COLO668 (cell line): ENCODE results near the gene ITPRID1.

Experiments
- DNase-seq: peaks from one replicate; lab custom pipeline; 2025; ENCODE audit not compliant: unreplicated experiment; lab: John Stamatoyannopoulos, UW

Gene ITPRID1

DNA sequence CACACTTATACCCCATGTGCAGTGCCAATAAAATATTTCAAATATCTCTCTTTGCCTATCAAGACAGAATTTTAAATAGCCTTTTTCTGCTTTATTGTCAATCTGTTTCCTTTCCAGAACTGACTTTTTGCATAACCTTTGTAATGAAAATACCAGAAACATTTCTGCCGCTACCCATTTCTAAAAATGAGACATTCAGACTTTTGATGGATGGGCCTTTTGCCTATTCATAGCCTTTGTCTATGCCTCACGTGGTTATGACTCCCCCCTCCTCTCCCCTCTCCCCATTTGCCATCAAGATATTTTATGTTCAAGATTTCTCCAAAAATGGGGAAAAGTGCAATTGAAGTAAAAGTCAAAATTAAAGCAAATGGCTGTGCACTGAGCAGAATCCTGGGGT, 179.0 kb downstream of the ITPRID1 start:
- DNase-seq, result no peak

DNA sequence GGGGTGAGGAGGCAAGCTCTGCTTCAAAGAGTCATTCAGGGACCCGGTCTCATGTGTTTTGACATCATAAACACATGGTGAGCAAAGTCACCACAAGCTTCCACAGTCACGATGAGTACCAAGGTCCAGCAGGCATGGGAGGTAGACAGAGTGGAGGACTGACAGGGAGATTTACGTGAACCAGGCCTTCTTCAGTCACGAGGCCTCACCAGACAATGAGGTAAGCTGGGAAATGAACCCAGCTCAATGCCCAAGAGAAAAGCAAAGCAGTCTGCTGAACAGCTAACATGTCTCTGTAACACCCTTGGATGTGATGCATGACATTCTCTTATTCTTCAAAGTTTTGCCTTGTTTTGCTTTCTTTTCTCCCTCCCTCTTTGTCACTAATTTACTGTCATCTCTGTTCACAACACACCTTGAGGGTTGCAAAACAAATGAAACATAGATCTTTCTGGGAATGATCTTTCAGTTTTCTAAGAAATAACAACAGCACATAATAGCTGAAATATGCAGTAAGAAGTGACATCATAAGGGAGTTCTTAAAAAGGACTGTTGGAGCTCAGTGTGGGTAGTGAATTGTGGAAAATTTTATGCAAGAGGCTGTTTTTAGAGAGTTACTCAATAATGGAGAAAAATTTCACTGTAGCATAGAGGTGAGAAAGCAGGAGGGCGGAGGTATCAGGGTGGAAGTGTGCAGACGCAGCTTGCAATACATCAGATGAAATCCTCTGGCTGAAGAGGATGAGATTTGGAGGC, 182.1 kb downstream of the ITPRID1 start:
- no peak for DNase-seq

DNA sequence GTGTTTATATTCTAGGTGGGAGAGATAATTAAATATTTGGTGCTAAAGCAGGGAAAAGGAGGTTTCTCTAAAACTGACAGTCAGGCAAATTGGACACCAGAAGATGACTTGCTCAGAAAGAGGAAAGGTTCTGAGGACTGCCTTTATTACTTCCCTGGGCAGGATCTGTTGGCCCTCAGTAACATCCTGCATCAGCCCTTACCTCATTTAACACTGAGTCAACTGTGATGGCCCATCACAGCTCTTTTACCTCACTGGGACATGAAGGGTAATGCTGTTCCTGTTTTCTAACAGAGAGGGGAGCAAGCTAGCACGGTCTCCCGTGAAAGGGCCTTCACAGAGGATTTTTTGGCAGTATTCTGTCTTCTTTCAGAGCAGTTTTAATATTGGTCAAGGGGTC, 185.2 kb downstream of the ITPRID1 start:
- no peak for DNase-seq

DNA sequence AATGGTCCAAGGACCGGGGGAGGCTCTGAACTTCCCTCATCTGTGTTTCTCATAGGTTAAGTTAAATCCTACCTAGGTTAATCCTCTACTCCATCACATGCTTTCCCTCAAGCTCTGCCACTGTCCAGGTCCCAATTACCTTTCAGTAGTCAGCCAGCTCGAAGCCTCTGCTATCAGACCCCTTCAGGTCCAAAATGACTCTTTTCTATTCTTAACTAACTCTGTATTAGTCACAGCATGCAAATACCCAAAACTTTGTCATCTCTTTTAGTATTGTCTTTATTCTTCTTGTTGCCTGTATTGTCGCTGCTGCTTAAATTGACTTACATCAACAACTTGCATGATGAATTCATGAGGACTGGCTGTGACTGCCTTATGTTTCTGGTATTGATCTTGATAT, 188.5 kb downstream of the ITPRID1 start:
- DNase-seq, result no peak

DNA sequence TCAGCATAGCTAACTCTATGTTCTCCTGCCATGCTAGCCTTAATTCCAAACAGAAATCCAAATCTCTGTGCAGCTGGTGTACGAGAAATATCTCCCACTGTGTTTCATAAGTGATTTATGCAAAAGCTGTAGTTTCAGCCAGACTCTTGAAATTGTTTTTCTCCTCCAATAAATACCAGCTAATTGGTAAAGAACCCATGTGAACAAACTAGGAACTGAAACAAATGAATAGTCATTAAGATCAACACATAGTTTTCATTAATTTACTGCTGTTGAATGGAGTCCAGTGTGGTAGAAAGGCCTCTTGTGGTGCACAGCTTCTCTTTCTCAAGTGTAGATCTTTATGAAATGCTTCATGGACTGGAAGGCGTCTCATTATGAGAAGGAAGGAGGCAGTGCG, 191.5 kb downstream of the ITPRID1 start:
- no peak for DNase-seq

DNA sequence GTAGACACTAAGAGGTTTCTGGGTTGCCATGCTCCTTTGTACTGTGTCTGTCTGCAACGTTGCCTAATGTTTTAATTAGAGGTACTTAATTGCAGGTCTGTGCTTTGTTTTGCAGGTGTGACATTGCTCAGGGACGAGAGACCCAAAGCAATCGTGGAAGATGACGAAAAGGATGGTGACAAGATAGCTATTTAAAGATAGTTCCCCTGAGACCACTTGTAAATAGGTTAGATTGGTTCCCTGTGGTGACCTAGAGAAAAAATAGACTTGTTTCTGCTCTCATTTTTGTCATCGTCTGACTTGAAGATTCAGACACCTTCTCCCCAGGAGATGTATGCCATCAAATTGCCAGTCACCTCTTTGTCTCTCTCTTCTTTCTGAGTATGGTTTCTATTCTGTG, 193.2 kb downstream of the ITPRID1 start:
- no peak for DNase-seq
